ENCODE measurements around the gene FITM1. TPM values are rescaled to one million over a fixed set of nuclear protein-coding genes. Genes with fewer than 3 reads are reported as not detected.

The FITM1 gene
- polyA plus RNA-seq, 1 donor (not counting 4 experiments of a cell fraction or from before 2014, with no cell fraction given): not detected

DNA sequence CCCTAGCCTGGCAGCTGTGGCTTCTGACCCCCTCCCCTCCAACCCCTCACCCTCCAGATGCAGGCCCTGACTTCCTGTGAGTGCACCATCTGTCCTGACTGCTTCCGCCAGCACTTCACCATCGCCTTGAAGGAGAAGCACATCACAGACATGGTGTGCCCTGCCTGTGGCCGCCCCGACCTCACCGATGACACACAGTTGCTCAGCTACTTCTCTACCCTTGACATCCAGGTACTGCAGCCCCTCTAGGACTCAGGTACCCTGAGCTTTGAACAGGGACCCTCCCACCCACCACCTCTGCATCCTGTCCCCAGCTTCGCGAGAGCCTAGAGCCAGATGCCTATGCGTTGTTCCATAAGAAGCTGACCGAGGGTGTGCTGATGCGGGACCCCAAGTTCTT lies 24.6 kb downstream of the FITM1 start:
- Histone ChIP-seq H3K9ac (ENCODE audit: control insufficient read depth, extremely low read depth, insufficient read depth, low read length) (no peak overlapping the region), H3K4me3 (ENCODE audit: control insufficient read depth in 2 of 3, extremely low read depth in 1 of 3, insufficient read depth in 2 of 3, low read depth in 1 of 3, low read length in 3 of 3) (no peak overlapping the region), H3K4me1 (ENCODE audit: control insufficient read depth, extremely low read depth, insufficient read depth, low read length) (no peaks in the 10 kb centered on the region), H3K27ac (ENCODE audit: control insufficient read depth, insufficient read depth, low read length) (no peak overlapping the region), H3K4me2 (ENCODE audit: control insufficient read depth, extremely low read depth, insufficient read depth, low read depth, low read length) (no peak overlapping the region), H3K79me2 (ENCODE audit: control insufficient read depth, insufficient read depth, low read length) (peaks cover 14% of the 10 kb centered on the region), H4K20me1 (ENCODE audit: control insufficient read depth, extremely low read depth, insufficient read depth, low read length) (no peaks in the 10 kb centered on the region), H3K27me3 (ENCODE audit: control insufficient read depth, extremely low read depth, insufficient read depth, low read length) (no peaks in the 10 kb centered on the region), H3K9me1 (ENCODE audit: control insufficient read depth, extremely low read depth, insufficient read depth, low read length) (no peaks in the 10 kb centered on the region), H3K36me3 (ENCODE audit: control insufficient read depth in 2 of 2, extremely low read depth in 1 of 2, insufficient read depth in 2 of 2, low read length in 2 of 2) (peaks cover 46 to 52% of the 10 kb centered on the region in 2 experiments), H2AFZ (ENCODE audit: control insufficient read depth, low read length) (no peak overlapping the region), H3K9me3 (ENCODE audit: control insufficient read depth, low read depth, low read length) (no peaks in the 10 kb centered on the region)
- DNase-seq (ENCODE audit: low read depth, low spot score) (no peak), FAIRE-seq (no peak)
- dilution Hi-C loops (cut with MboI; ENCODE audit: extremely low pct_ligation_motif_present, low sequenced_read_pairs): no loop called here
- no peak for TF ChIP-seq CTCF (optimal IDR thresholded peaks at IDR 0.05 in 1 of 3, IDR thresholded peaks at IDR 0.05 in 1 of 3, conservative IDR thresholded peaks at IDR 0.05 in 1 of 3; ENCODE audit: extremely low read depth in 1 of 3, insufficient read depth in 2 of 3, low read length in 3 of 3)
- no peak for TF ChIP-seq EZH2 (IDR thresholded peaks at IDR 0.05; ENCODE audit: low read length)

DNA sequence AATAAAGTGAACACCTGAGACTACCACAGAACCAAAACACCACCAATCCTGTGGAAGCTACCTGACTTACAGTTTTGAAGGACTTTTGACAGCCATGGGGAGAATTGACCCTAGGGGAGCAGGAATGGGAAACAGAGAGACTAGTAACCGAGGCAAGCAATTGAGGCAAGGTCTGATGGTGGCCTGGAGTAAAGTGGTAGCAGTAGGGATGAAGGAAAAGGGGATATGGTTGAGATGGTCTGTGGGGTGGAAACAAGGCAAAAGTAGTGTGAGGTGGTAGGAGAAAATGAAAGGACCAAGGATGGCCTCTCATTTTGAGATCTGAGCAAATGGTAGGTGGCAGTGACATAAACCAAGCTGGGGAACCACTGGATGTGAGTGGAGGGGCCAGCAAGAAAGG lies 26.4 kb downstream of the FITM1 start:
- FAIRE-seq: no peak

More for the DNA sequence above, 26.4 kb downstream of the FITM1 start:
- H4K20me1 ChIP-seq (ENCODE audit: control insufficient read depth, extremely low read depth, insufficient read depth, low read length): no peaks in the 10 kb centered on the region
- no peak overlapping the region for H3K9ac ChIP-seq (ENCODE audit: control insufficient read depth, extremely low read depth, insufficient read depth, low read length)
- peaks cover 11% of the 10 kb centered on the region for H3K4me1 ChIP-seq (ENCODE audit: control insufficient read depth, extremely low read depth, insufficient read depth, low read length)
- H2AFZ ChIP-seq (ENCODE audit: control insufficient read depth, low read length): no peak overlapping the region
- H3K79me2 ChIP-seq (ENCODE audit: control insufficient read depth, insufficient read depth, low read length): peaks cover 10% of the 10 kb centered on the region
- no peak overlapping the region for H3K27ac ChIP-seq (ENCODE audit: control insufficient read depth, insufficient read depth, low read length)
- no peak overlapping the region for H3K4me2 ChIP-seq (ENCODE audit: control insufficient read depth, extremely low read depth, insufficient read depth, low read depth, low read length)
- H3K9me3 ChIP-seq (ENCODE audit: control insufficient read depth, low read depth, low read length): no peaks in the 10 kb centered on the region
- dilution Hi-C loops (cut with MboI; ENCODE audit: extremely low pct_ligation_motif_present, low sequenced_read_pairs): no loop called here
- no peaks in the 10 kb centered on the region for H3K27me3 ChIP-seq (ENCODE audit: control insufficient read depth, extremely low read depth, insufficient read depth, low read length)
- no peak overlapping the region for H3K4me3 ChIP-seq (ENCODE audit: control insufficient read depth in 2 of 3, extremely low read depth in 1 of 3, insufficient read depth in 2 of 3, low read depth in 1 of 3, low read length in 3 of 3)
- no peak for DNase-seq (ENCODE audit: low read depth, low spot score)
- TF ChIP-seq CTCF (optimal IDR thresholded peaks at IDR 0.05 in 1 of 3, IDR thresholded peaks at IDR 0.05 in 1 of 3, conservative IDR thresholded peaks at IDR 0.05 in 1 of 3; ENCODE audit: extremely low read depth in 1 of 3, insufficient read depth in 2 of 3, low read length in 3 of 3): no peak
- TF ChIP-seq EZH2 (IDR thresholded peaks at IDR 0.05; ENCODE audit: low read length): no peak
- no peaks in the 10 kb centered on the region for H3K9me1 ChIP-seq (ENCODE audit: control insufficient read depth, extremely low read depth, insufficient read depth, low read length)
- H3K36me3 ChIP-seq (ENCODE audit: control insufficient read depth in 2 of 2, extremely low read depth in 1 of 2, insufficient read depth in 2 of 2, low read length in 2 of 2): peaks cover 36 to 46% of the 10 kb centered on the region in 2 experiments
